Liver (tissue), 9 donors: ENCODE results near the gene OSBPL9. TPM values are rescaled to one million over a fixed set of nuclear protein-coding genes. Genes with fewer than 3 reads are reported as not detected.
"Not testable (repeated sequence)": the region's sequence is repeated elsewhere in the genome, so short reads cannot be mapped to it uniquely, and the experiment has no call there.

Experiments used
- DNase-seq: peaks from one replicate; pipeline ENCODE4 v3.0.0-alpha.2; 2017; ENCODE audit warnings: low spot score
- H3K27ac ChIP-seq, 2 donors: one replicate each; pipeline ENCODE4 v1.7.0; 2013; ENCODE audit warnings: inconsistent platforms in 2 of 2, low read length in 2 of 2, control low read depth in 1 of 2, low read depth in 1 of 2, mild to moderate bottlenecking in 1 of 2
- H3K27me3 ChIP-seq, 4 donors: one replicate each; pipeline versions ENCODE4 v1.6.1 to v1.7.0; 2013; ENCODE audit warnings: low read length in 3 of 4, inconsistent platforms in 1 of 4, mild to moderate bottlenecking in 1 of 4, moderate library complexity in 1 of 4; ENCODE audit not compliant: control insufficient read depth in 4 of 4, insufficient read depth in 4 of 4
- H3K36me3 ChIP-seq, 4 donors: one replicate each; pipeline versions ENCODE4 v1.6.1 to v1.7.0; 2013; ENCODE audit warnings: low read length in 3 of 4, mild to moderate bottlenecking in 3 of 4, low read depth in 1 of 4, moderate library complexity in 1 of 4; ENCODE audit not compliant: control insufficient read depth in 4 of 4, insufficient read depth in 3 of 4
- H3K4me1 ChIP-seq, 4 donors: one replicate each; pipeline versions ENCODE4 v1.6.1 to v1.7.0; 2013; ENCODE audit warnings: low read length in 3 of 4, mild to moderate bottlenecking in 3 of 4, moderate library complexity in 1 of 4; ENCODE audit not compliant: control insufficient read depth in 4 of 4, insufficient read depth in 4 of 4
- H3K4me3 ChIP-seq, 3 donors: one replicate each; pipeline versions ENCODE4 v1.6.1 to v1.7.0; 2013; ENCODE audit warnings: low read length in 3 of 3, control low read depth in 1 of 3, low read depth in 1 of 3, mild to moderate bottlenecking in 1 of 3
- H3K9ac ChIP-seq, 2 donors: one replicate each; pipeline ENCODE4 v1.7.0; 2013; ENCODE audit warnings: low read length in 2 of 2, mild to moderate bottlenecking in 2 of 2, moderate library complexity in 2 of 2, control low read depth in 1 of 2, low read depth in 1 of 2
- H3K9me3 ChIP-seq, 4 donors: one replicate each; pipeline versions ENCODE4 v1.6.1 to v1.7.0; 2013; ENCODE audit warnings: low read length in 3 of 4; ENCODE audit not compliant: control insufficient read depth in 4 of 4
- CTCF ChIP-seq: fragments of 150-350 bp; IDR thresholded peaks from 2 replicates; pipeline ENCODE4 v1.5.1; 2017; ENCODE audit warnings: improper control_type of control experiment, low read depth, low read length; ENCODE audit not compliant: missing input control
- EGR1 ChIP-seq, 2 donors: IDR thresholded peaks; 2 replicates each; pipeline ENCODE4 v1.6.1; 2016 to 2018; ENCODE audit warnings: antibody characterized with exemption in 2 of 2, low read depth in 2 of 2
- FOXA1 ChIP-seq: IDR thresholded peaks from 2 replicates; pipeline ENCODE4 v1.6.1; 2016; ENCODE audit warnings: antibody characterized with exemption
- FOXA2 ChIP-seq: IDR thresholded peaks from 2 replicates; pipeline ENCODE4 v1.6.1; 2016; ENCODE audit warnings: antibody characterized with exemption
- HNF4A ChIP-seq, 2 donors: conservative IDR thresholded peaks; 2 replicates each; pipeline ENCODE4 v1.6.1; 2016; ENCODE audit warnings: antibody characterized with exemption in 2 of 2, mild to moderate bottlenecking in 2 of 2
- HNF4G ChIP-seq: IDR thresholded peaks from 2 replicates; pipeline ENCODE4 v1.6.1; 2016; ENCODE audit warnings: antibody characterized with exemption
- JUND ChIP-seq, 2 donors: IDR thresholded peaks; 2 replicates each; pipeline ENCODE4 v1.6.1; 2016; ENCODE audit warnings: antibody characterized with exemption in 2 of 2
- RAD21 ChIP-seq, 2 donors: IDR thresholded peaks; 2 replicates each; pipeline ENCODE4 v1.6.1; 2016; ENCODE audit warnings: antibody characterized with exemption in 2 of 2, mild to moderate bottlenecking in 2 of 2
- SP1 ChIP-seq: IDR thresholded peaks from 2 replicates; pipeline ENCODE4 v1.6.1; 2018; ENCODE audit warnings: antibody characterized with exemption, mild to moderate bottlenecking
- TAF1 ChIP-seq: conservative IDR thresholded peaks from 2 replicates; pipeline ENCODE4 v1.6.1; 2016; ENCODE audit warnings: antibody characterized with exemption, mild to moderate bottlenecking
- YY1 ChIP-seq: IDR thresholded peaks from 2 replicates; pipeline ENCODE4 v1.6.1; 2016; ENCODE audit warnings: antibody characterized with exemption, mild to moderate bottlenecking
- WGBS: extraction: QIAGEN DNeasy Blood & Tissue Kit; methylation state at CpG from one replicate; pipeline ENCODE4 v1.1.7; 2013; 5-methylcytosine and 5-hydroxymethylcytosine counted together
- polyA plus RNA-seq, 2 donors: library from polyadenylated mRNA; stranded (reverse) in 1 of 2; unstranded in 1 of 2; fragments of 200-250 nt in 1 of 2; fragments of >200 nt in 1 of 2; fragmentation: Nextera tagmentation in 1 of 2; extraction: Ambion mirVana in 1 of 2; gene quantifications; one replicate each; pipeline versions ENCODE4 v1.2.1 to v1.2.3, GENCODE V29; 2013 to 2015
- total RNA-seq, 2 donors: library from RNA; depleted of rRNA; stranded (reverse); fragments of >200 nt; gene quantifications; one replicate each; pipeline ENCODE4 v1.2.3, GENCODE V29; 2014
- TF ChIP-seq, protein P1 (sequence below): IDR thresholded peaks from 2 replicates; pipeline ENCODE4 v1.6.1; 2016; ENCODE audit warnings: antibody characterized with exemption, mild to moderate bottlenecking
- TF ChIP-seq, protein P2 (sequence below): IDR thresholded peaks from 2 replicates; pipeline ENCODE4 v1.6.1; 2016; ENCODE audit warnings: antibody characterized with exemption
- TF ChIP-seq, protein P3 (sequence below): IDR thresholded peaks from 2 replicates; pipeline ENCODE4 v1.6.1; 2016; ENCODE audit warnings: antibody characterized with exemption
- TF ChIP-seq, protein P4 (sequence below): IDR thresholded peaks from 2 replicates; pipeline ENCODE4 v1.6.1; 2016; ENCODE audit warnings: antibody characterized with exemption
- donor health status: healthy.
- donor health status: healthy.
- donor health status: healthy.
- donor health status: healthy.
- donor health status: healthy.

OSBPL9 gene
- total and polyA plus RNA-seq, 4 donors, result 52.1 to 129 (median 60.4) TPM

- DNase-seq, result no peak
- H3K4me3 ChIP-seq, result no peak overlapping the region
- no peaks in the 10 kb centered on the region for H3K36me3 ChIP-seq
- TF ChIP-seq YY1, result no peak
- TF ChIP-seq JUND (IDR thresholded peaks at IDR 0.05), result no peak
- no peak for TF ChIP-seq EGR1 (IDR thresholded peaks at IDR 0.05; ENCODE audit: low read depth in 2 of 2)
- TF ChIP-seq, protein P1, sequence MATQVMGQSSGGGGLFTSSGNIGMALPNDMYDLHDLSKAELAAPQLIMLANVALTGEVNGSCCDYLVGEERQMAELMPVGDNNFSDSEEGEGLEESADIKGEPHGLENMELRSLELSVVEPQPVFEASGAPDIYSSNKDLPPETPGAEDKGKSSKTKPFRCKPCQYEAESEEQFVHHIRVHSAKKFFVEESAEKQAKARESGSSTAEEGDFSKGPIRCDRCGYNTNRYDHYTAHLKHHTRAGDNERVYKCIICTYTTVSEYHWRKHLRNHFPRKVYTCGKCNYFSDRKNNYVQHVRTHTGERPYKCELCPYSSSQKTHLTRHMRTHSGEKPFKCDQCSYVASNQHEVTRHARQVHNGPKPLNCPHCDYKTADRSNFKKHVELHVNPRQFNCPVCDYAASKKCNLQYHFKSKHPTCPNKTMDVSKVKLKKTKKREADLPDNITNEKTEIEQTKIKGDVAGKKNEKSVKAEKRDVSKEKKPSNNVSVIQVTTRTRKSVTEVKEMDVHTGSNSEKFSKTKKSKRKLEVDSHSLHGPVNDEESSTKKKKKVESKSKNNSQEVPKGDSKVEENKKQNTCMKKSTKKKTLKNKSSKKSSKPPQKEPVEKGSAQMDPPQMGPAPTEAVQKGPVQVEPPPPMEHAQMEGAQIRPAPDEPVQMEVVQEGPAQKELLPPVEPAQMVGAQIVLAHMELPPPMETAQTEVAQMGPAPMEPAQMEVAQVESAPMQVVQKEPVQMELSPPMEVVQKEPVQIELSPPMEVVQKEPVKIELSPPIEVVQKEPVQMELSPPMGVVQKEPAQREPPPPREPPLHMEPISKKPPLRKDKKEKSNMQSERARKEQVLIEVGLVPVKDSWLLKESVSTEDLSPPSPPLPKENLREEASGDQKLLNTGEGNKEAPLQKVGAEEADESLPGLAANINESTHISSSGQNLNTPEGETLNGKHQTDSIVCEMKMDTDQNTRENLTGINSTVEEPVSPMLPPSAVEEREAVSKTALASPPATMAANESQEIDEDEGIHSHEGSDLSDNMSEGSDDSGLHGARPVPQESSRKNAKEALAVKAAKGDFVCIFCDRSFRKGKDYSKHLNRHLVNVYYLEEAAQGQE, result no peak
- TF ChIP-seq, protein P2, sequence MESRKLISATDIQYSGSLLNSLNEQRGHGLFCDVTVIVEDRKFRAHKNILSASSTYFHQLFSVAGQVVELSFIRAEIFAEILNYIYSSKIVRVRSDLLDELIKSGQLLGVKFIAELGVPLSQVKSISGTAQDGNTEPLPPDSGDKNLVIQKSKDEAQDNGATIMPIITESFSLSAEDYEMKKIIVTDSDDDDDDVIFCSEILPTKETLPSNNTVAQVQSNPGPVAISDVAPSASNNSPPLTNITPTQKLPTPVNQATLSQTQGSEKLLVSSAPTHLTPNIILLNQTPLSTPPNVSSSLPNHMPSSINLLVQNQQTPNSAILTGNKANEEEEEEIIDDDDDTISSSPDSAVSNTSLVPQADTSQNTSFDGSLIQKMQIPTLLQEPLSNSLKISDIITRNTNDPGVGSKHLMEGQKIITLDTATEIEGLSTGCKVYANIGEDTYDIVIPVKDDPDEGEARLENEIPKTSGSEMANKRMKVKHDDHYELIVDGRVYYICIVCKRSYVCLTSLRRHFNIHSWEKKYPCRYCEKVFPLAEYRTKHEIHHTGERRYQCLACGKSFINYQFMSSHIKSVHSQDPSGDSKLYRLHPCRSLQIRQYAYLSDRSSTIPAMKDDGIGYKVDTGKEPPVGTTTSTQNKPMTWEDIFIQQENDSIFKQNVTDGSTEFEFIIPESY, result no peak
- TF ChIP-seq, protein P3, sequence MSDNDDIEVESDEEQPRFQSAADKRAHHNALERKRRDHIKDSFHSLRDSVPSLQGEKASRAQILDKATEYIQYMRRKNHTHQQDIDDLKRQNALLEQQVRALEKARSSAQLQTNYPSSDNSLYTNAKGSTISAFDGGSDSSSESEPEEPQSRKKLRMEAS, result no peak
- no peak for TF ChIP-seq HNF4G
- no peak for TF ChIP-seq RAD21 (IDR thresholded peaks at IDR 0.05)
- no peak for TF ChIP-seq SP1
- no peak for TF ChIP-seq CTCF
- no peak for TF ChIP-seq TAF1
- TF ChIP-seq, protein P4, sequence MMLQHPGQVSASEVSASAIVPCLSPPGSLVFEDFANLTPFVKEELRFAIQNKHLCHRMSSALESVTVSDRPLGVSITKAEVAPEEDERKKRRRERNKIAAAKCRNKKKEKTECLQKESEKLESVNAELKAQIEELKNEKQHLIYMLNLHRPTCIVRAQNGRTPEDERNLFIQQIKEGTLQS, result no peak
- TF ChIP-seq HNF4A (conservative IDR thresholded peaks at IDR 0.05), result no peak
- no peaks in the 10 kb centered on the region for H3K27me3 ChIP-seq
- H3K9ac ChIP-seq, result no peak overlapping the region
- H3K9me3 ChIP-seq, result no peaks in the 10 kb centered on the region
- H3K27ac ChIP-seq, result no peak overlapping the region
- WGBS, result 94% methylated on average over 3 of the region's 3 CpGs
- peaks cover 0 to 7% (median 7%) of the 10 kb centered on the region in 4 donors for H3K4me1 ChIP-seq
Observed at GRCh38 chr1:51697166-51697565, 80.3 kb downstream of the OSBPL9 start.

DNA sequence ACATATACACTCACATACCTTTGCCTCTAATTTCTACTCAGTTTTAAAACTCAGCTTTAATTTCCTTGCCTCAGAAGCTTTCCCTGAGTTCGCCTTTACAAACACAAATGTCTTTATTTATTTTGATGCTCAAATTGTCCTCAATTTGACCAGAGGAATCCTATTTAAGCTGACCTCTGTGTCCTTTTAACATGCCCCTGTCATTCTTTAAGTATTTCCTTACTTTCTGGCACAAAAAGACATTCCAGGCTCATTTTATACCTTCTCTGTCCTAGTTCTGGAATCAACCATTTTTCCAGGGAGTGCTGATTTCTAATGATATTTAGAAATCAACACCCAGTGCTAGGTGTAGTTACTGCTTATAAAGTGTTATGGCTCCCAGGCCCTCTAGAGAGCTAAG is 82.5 kb downstream of the OSBPL9 start:
- Histone ChIP-seq H3K9me3 (no peaks in the 10 kb centered on the region), H3K9ac (no peak overlapping the region), H3K27me3 (no peaks in the 10 kb centered on the region), H3K27ac (no peak overlapping the region), H3K36me3 (no peaks in the 10 kb centered on the region), H3K4me1 (peaks cover 0 to 7% (median 6%) of the 10 kb centered on the region in 4 donors), H3K4me3 (no peak overlapping the region)
- DNase-seq, result no peak
- 95% methylated on average over 1 of the region's 1 CpG for WGBS
- TF ChIP-seq YY1 (no peak), FOXA2 (no peak), JUND (IDR thresholded peaks at IDR 0.05) (no peak), FOXA1 (no peak), HNF4A (conservative IDR thresholded peaks at IDR 0.05) (no peak), SP1 (no peak)

DNA sequence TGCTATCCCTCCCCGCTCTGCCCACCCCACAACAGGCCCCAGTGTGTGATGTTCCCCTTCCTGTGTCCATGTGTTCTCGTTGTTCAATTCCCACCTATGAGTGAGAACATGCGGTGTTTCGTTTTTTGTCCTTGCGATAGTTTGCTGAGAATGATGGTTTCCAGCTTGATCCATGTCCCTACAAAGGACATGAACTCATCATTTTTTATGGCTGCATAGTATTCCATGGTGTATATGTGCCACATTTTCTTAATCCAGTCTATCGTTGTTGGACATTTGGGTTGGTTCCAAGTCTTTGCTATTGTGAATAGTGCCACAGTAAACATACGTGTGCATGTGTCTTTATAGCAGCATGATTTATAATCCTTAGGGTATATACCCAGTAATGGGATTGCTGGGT is 84.9 kb downstream of the OSBPL9 start:
- not testable (repeated sequence) for H3K4me3 ChIP-seq, H3K9me3 ChIP-seq, H3K9ac ChIP-seq, H3K4me1 ChIP-seq, H3K27me3 ChIP-seq, H3K27ac ChIP-seq, H3K36me3 ChIP-seq, DNase-seq
- 97% methylated on average over 6 of the region's 7 CpGs for WGBS

DNA sequence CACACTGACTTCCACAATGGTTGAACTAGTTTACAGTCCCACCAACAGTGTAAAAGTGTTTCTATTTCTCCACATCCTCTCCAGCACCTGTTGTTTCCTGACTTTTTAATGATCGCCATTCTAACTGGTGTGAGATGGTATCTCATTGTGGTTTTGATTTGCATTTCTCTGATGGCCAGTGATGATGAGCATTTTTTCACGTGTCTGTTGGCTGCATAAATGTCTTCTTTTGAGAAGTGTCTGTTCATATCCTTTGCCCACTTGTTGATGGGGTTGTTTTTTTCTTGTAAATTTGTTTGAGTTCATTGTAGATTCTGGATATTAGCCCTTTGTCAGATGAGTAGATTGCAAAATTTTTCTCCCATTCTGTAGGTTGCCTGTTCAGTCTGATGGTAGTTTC is 85.3 kb downstream of the OSBPL9 start:
- not testable (repeated sequence) for H3K36me3 ChIP-seq, H3K27ac ChIP-seq, H3K9me3 ChIP-seq, DNase-seq, H3K4me3 ChIP-seq, H3K27me3 ChIP-seq, H3K9ac ChIP-seq, H3K4me1 ChIP-seq
- WGBS, result 78% methylated on average over 1 of the region's 2 CpGs
